Mesenchymal stem cell (in vitro differentiated cells and primary cell): ENCODE data around the gene NGF.

Experiments
- DNase-seq: peaks from one replicate; pipeline ENCODE4 v3.0.0-alpha.2; 2013
- H2AFZ ChIP-seq: one replicate; pipeline ENCODE4 v1.6.1; 2013; ENCODE audit warnings: low read depth, mild to moderate bottlenecking, control low read depth, inconsistent platforms, low read length, moderate library complexity
- H2AK5ac ChIP-seq: 2 replicates; pipeline ENCODE4 v1.6.1; 2013; ENCODE audit warnings: low read length, moderate library complexity, mild to moderate bottlenecking, inconsistent platforms; ENCODE audit not compliant: severe bottlenecking
- H2BK120ac ChIP-seq: one replicate; pipeline ENCODE4 v1.6.1; 2013; ENCODE audit warnings: low read depth, mild to moderate bottlenecking, inconsistent platforms, low read length, moderate library complexity
- H2BK12ac ChIP-seq, 2 experiments: one replicate each; pipeline ENCODE4 v1.6.1; 2013; ENCODE audit warnings: inconsistent platforms in 2 of 2, low read length in 2 of 2, mild to moderate bottlenecking in 2 of 2, moderate library complexity in 2 of 2, control low read depth in 1 of 2
- H2BK15ac ChIP-seq: one replicate; pipeline ENCODE4 v1.6.1; 2013; ENCODE audit warnings: mild to moderate bottlenecking, low read depth, inconsistent platforms; ENCODE audit not compliant: poor library complexity, severe bottlenecking
- H2BK5ac ChIP-seq: 2 replicates; pipeline ENCODE4 v1.6.1; 2013; ENCODE audit warnings: low read depth, mild to moderate bottlenecking, low read length, control low read depth, inconsistent platforms; ENCODE audit not compliant: poor library complexity, severe bottlenecking
- H3K14ac ChIP-seq, 2 experiments: one replicate each; pipeline ENCODE4 v1.6.1; 2013; ENCODE audit warnings: inconsistent platforms in 2 of 2, low read length in 2 of 2, control low read depth in 1 of 2, mild to moderate bottlenecking in 1 of 2, moderate library complexity in 1 of 2
- H3K18ac ChIP-seq, 2 experiments: one replicate each; pipeline ENCODE4 v1.6.1; 2013; ENCODE audit warnings: inconsistent platforms in 2 of 2, low read length in 2 of 2, control low read depth in 1 of 2, low read depth in 1 of 2, mild to moderate bottlenecking in 1 of 2
- H3K23ac ChIP-seq, 2 experiments: one replicate each; pipeline ENCODE4 v1.6.1; 2013; ENCODE audit warnings: inconsistent platforms in 2 of 2, low read length in 2 of 2, mild to moderate bottlenecking in 2 of 2, moderate library complexity in 2 of 2, control low read depth in 1 of 2
- H3K27ac ChIP-seq: 2 replicates; pipeline ENCODE4 v1.5.1; 2013; ENCODE audit warnings: mild to moderate bottlenecking, moderate library complexity, low read length, control low read depth, inconsistent platforms; ENCODE audit not compliant: poor library complexity, severe bottlenecking
- H3K27me3 ChIP-seq, 2 experiments: 2 replicates each; pipeline versions ENCODE4 v1.6.1 to v1.7.0; 2013; ENCODE audit warnings: low read length in 2 of 2, mild to moderate bottlenecking in 2 of 2, moderate library complexity in 2 of 2, control low read depth in 1 of 2, inconsistent platforms in 1 of 2; ENCODE audit not compliant: control insufficient read depth in 1 of 2, insufficient read depth in 1 of 2
- H3K36me3 ChIP-seq, 2 experiments: 2 replicates each; pipeline versions ENCODE4 v1.6.1 to v1.7.0; 2013; ENCODE audit warnings: low read length in 2 of 2, control low read depth in 1 of 2, inconsistent platforms in 1 of 2, low read depth in 1 of 2, mild to moderate bottlenecking in 1 of 2; ENCODE audit not compliant: insufficient read depth in 2 of 2, control insufficient read depth in 1 of 2
- H3K4ac ChIP-seq, 2 experiments: one replicate each; pipeline ENCODE4 v1.6.1; 2013; ENCODE audit warnings: inconsistent platforms in 2 of 2, low read length in 2 of 2, mild to moderate bottlenecking in 2 of 2, moderate library complexity in 2 of 2, control low read depth in 1 of 2, low read depth in 1 of 2
- H3K4me1 ChIP-seq: 2 replicates; pipeline ENCODE4 v1.6.1; 2013; ENCODE audit warnings: low read depth, low read length, control low read depth; ENCODE audit not compliant: control insufficient read depth, insufficient read depth
- H3K4me2 ChIP-seq: 2 replicates; pipeline ENCODE4 v1.6.1; 2013; ENCODE audit warnings: low read length, mild to moderate bottlenecking, inconsistent platforms; ENCODE audit not compliant: poor library complexity, severe bottlenecking
- H3K4me3 ChIP-seq, 2 experiments: 2 replicates each; pipeline versions ENCODE4 v1.5.1 to v1.7.0; 2013; ENCODE audit warnings: low read length in 2 of 2, mild to moderate bottlenecking in 2 of 2, control low read depth in 1 of 2, low read depth in 1 of 2; ENCODE audit not compliant: insufficient read depth in 1 of 2
- H3K79me1 ChIP-seq: replicated peaks from 2 replicates; pipeline ENCODE4 v1.6.1; 2013; ENCODE audit warnings: mild to moderate bottlenecking, control low read depth, low read length, inconsistent platforms; ENCODE audit not compliant: poor library complexity, severe bottlenecking
- H3K9ac ChIP-seq: 2 replicates; pipeline ENCODE4 v1.7.0; 2013; ENCODE audit warnings: mild to moderate bottlenecking, low read length, moderate library complexity
- H3K9me3 ChIP-seq: 2 replicates; pipeline ENCODE4 v1.7.0; 2013; ENCODE audit warnings: mild to moderate bottlenecking, low read length; ENCODE audit not compliant: control insufficient read depth
- H4K8ac ChIP-seq: one replicate; pipeline ENCODE4 v1.6.1; 2013; ENCODE audit warnings: inconsistent platforms, mild to moderate bottlenecking, low read length, moderate library complexity
- H4K91ac ChIP-seq: one replicate; pipeline ENCODE4 v1.6.1; 2013; ENCODE audit warnings: mild to moderate bottlenecking, low read length, inconsistent platforms
- WGBS: methylation state at CpG from one replicate; pipeline ENCODE4 v1.1.7; 2013; ENCODE audit warnings: mixed read lengths; 5-methylcytosine and 5-hydroxymethylcytosine counted together

NGF gene

DNA sequence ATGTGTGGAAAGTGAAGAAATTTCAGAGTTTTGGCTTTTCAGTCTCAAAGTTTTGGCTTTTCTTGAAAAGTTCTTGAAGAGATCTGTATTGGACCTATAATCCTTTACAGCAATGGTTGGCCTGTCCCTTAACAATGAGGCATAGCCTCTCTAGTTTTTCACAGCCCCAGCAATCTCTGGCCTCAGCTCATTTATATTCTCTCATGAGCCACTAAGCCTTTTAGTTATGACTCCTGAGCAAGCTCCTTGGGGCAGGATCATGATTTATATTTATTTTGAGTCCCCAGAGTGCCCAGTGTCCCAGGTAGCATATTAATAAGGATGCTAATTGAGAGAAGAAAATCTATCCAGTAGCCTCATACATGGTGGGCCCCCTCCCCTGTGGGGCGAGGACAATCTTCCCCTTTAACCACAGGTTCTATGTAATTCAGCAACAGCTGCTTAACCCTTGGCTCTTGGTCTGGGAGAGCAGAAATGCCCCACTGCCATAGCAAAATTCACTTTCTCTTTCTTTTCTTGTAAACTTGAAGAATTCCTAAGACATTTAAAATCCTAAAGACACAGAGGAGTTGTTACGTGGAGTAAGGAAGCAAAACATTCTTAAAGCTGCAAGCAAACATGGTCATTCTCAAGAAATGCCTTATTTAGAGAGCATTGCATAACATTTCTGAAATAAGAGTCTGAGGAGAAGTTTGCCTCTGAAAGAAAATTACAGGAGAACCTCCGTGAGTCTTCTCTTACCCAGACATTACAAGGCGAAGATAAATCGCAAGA lies 6.3 kb downstream of the NGF start:
- peaks cover 0 to 19% of the 10 kb centered on the region in 2 experiments for H3K27me3 ChIP-seq
- no peak overlapping the region for H3K23ac ChIP-seq
- no peak overlapping the region for H4K8ac ChIP-seq
- H4K91ac ChIP-seq = no peak overlapping the region
- H2AK5ac ChIP-seq = no peak overlapping the region
- H2BK5ac ChIP-seq = no peak overlapping the region
- no peak overlapping the region for H2AFZ ChIP-seq
- H3K4ac ChIP-seq = no peak overlapping the region
- peaks cover 1% of the 10 kb centered on the region for H3K4me1 ChIP-seq
- no peak overlapping the region for H2BK15ac ChIP-seq
- H3K36me3 ChIP-seq = no peaks in the 10 kb centered on the region
- no peaks in the 10 kb centered on the region for H3K9me3 ChIP-seq
- DNase-seq = peak; percentile 49
- WGBS = 80% methylated on average over 3 of the region's 5 CpGs
- no peak overlapping the region for H3K14ac ChIP-seq
- no peak overlapping the region for H3K4me2 ChIP-seq
- H3K27ac ChIP-seq = no peak overlapping the region
- H3K4me3 ChIP-seq = peak overlapping the region in 1 of 2 experiments; percentile 2
- H2BK120ac ChIP-seq = no peak overlapping the region
- no peaks in the 10 kb centered on the region for H3K79me1 ChIP-seq
- H3K9ac ChIP-seq = peak overlapping the region; percentile 73
- H3K18ac ChIP-seq = no peak overlapping the region
- no peak overlapping the region for H2BK12ac ChIP-seq

DNA sequence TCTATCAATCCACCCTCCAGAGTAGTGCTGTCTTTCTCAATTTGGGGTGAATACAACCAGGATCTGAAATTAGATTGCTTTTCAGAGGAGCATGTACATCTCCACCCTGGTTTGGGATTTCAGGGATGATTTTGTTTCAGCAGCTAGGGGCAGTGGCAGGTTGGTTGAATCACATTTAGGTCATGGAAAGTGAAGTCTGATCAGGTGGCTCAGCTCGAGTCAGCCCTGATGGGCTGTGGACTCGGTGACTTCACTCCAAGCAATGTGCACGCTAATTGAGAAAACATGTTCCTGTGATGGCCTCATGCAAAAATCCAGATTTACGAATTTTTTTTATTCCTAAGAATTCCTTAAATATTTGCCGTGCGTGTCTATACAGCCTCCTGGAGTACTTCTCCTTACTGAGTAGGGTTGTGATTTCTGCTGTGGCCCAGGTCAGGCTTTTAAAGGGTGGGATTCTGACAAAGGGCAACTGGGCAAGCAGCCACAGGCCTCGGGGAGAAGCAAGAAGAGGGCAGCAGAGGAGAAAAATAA lies 7.5 kb downstream of the NGF start:
- no peak overlapping the region for H4K91ac ChIP-seq
- H3K14ac ChIP-seq = no peak overlapping the region
- H2BK12ac ChIP-seq = peak overlapping the region in 1 of 2 experiments; percentile 30
- no peak overlapping the region for H4K8ac ChIP-seq
- WGBS = 45% methylated on average over 6 of the region's 7 CpGs
- no peak overlapping the region for H3K18ac ChIP-seq
- peak; percentile 9 for DNase-seq
- no peaks in the 10 kb centered on the region for H3K79me1 ChIP-seq
- no peak overlapping the region for H2BK120ac ChIP-seq
- no peak overlapping the region for H2AFZ ChIP-seq
- H2AK5ac ChIP-seq = no peak overlapping the region
- no peak overlapping the region for H3K4me3 ChIP-seq
- peaks cover 1% of the 10 kb centered on the region for H3K4me1 ChIP-seq
- H3K27ac ChIP-seq = no peak overlapping the region
- H3K23ac ChIP-seq = no peak overlapping the region
- no peaks in the 10 kb centered on the region for H3K9me3 ChIP-seq
- peaks cover 0 to 7% of the 10 kb centered on the region in 2 experiments for H3K27me3 ChIP-seq
- no peaks in the 10 kb centered on the region for H3K36me3 ChIP-seq
- no peak overlapping the region for H2BK5ac ChIP-seq
- H3K9ac ChIP-seq = peak overlapping the region; percentile 73
- no peak overlapping the region for H3K4ac ChIP-seq
- H2BK15ac ChIP-seq = no peak overlapping the region
- no peak overlapping the region for H3K4me2 ChIP-seq

DNA sequence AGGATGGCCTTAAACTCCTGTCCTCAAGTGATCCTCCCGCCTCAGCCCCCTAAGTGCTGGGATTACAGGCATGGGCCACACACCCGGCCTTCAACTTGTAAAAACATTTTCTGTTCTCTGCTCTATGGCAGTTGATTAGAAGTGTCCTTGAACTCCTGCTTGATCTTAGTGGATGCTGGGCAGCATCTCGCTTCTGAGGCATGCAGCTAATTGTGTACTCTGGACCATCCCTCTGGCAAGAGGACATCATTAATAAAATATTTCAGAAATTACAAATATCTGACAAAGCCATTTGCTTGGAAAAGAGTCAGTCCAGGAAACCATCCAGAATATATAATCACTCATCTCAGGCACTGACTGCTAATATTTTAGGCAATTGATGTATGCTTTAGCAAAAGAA lies 8.1 kb downstream of the NGF start:
- WGBS = 79% methylated on average over 3 of the region's 3 CpGs
- no peak overlapping the region for H3K14ac ChIP-seq

DNA sequence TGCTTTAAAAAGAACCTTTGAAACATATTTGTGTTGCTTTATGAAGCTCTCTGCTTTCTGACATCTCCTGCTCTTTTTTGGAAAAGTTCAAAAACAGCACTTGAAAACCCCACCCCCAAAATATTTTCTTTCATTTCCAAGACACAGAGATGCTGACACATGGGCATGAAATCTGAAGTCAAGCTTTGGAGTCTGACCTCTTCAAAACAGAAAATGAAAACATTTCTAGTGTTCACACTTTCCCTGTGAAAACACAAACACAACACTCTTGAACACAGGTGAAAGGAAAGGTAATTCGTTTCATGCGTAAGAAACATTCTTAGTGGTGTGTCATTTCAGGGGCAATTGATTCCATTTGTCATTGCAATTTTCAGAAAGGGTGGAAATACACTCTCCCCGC lies 10.8 kb downstream of the NGF start:
- no peaks in the 10 kb centered on the region for H3K79me1 ChIP-seq
- no peak overlapping the region for H4K8ac ChIP-seq
- no peak overlapping the region for H3K27ac ChIP-seq
- no peaks in the 10 kb centered on the region for H3K36me3 ChIP-seq
- H3K9me3 ChIP-seq = no peaks in the 10 kb centered on the region
- peaks cover 3% of the 10 kb centered on the region for H3K4me1 ChIP-seq
- H3K4ac ChIP-seq = no peak overlapping the region
- whole genome bisulfite sequencing = 98% methylated on average over 3 of the region's 3 CpGs
- DNase-seq = no peak
- no peak overlapping the region for H3K4me2 ChIP-seq
- no peak overlapping the region for H3K18ac ChIP-seq
- H3K9ac ChIP-seq = no peak overlapping the region
- H2AK5ac ChIP-seq = no peak overlapping the region
- no peak overlapping the region for H3K14ac ChIP-seq
- H3K23ac ChIP-seq = no peak overlapping the region
- H2BK12ac ChIP-seq = no peak overlapping the region
- no peaks in the 10 kb centered on the region for H3K27me3 ChIP-seq
- no peak overlapping the region for H2BK5ac ChIP-seq
- no peak overlapping the region for H3K4me3 ChIP-seq
- H2AFZ ChIP-seq = no peak overlapping the region
- H4K91ac ChIP-seq = no peak overlapping the region
- no peak overlapping the region for H2BK15ac ChIP-seq
- no peak overlapping the region for H2BK120ac ChIP-seq

More for the DNA sequence above, 8.1 kb downstream of the NGF start:
- Histone ChIP-seq H3K18ac (no peak overlapping the region), H3K4me1 (peaks cover 1% of the 10 kb centered on the region), H3K9me3 (no peaks in the 10 kb centered on the region), H2BK12ac (no peak overlapping the region), H3K4ac (no peak overlapping the region), H3K23ac (no peak overlapping the region), H3K4me2 (no peak overlapping the region), H2BK5ac (no peak overlapping the region), H3K4me3 (no peak overlapping the region), H3K27ac (no peak overlapping the region), H2BK15ac (no peak overlapping the region), H3K27me3 (peaks cover 0 to under 1% of the 10 kb centered on the region in 2 experiments), H4K91ac (no peak overlapping the region), H3K79me1 (no peaks in the 10 kb centered on the region), H4K8ac (no peak overlapping the region), H3K9ac (peak overlapping the region; percentile 66), H2BK120ac (no peak overlapping the region), H2AFZ (no peak overlapping the region), H3K36me3 (no peaks in the 10 kb centered on the region), H2AK5ac (no peak overlapping the region)
- DNase-seq = no peak
